Activated naive CD4-positive, alpha-beta T cell treated with anti-CD3 and anti-CD28 coated beads, Interleukin-2, amount 10 ng/mL, durations not matched to agents 7 days and 5 days (primary cell): ENCODE results near the gene HELZ.
A peak's percentile ranks its signal among the peaks of the same experiment; 100 is the strongest.

Experiments used
- CTCF ChIA-PET: fragments of 350-600 bp; sonication (Branson Sonifier 250); formaldehyde crosslinking; loops from one replicate; lab custom pipeline; 2021; ENCODE audit warnings: antibody characterized with exemption; lab: Charles Lee
- DNase-seq: peaks from one replicate; pipeline ENCODE4 v3.0.0-alpha.2; 2020
- H3K27ac Mint-ChIP-seq: one replicate; pipeline ENCODE4 v1.8.0; 2021; ENCODE audit warnings: mild to moderate bottlenecking, moderate library complexity, mixed read lengths
- H3K27me3 Mint-ChIP-seq: one replicate; pipeline ENCODE4 v1.8.0; 2021; ENCODE audit warnings: mild to moderate bottlenecking, mixed read lengths
- H3K36me3 Mint-ChIP-seq: one replicate; pipeline ENCODE4 v1.8.0; 2021; ENCODE audit warnings: mixed read lengths
- H3K4me1 Mint-ChIP-seq: one replicate; pipeline ENCODE4 v1.8.0; 2021; ENCODE audit warnings: mixed read lengths
- H3K4me3 Mint-ChIP-seq: one replicate; pipeline ENCODE4 v1.8.0; 2021; ENCODE audit warnings: mild to moderate bottlenecking, moderate library complexity, mixed read lengths
- H3K9me3 Mint-ChIP-seq: one replicate; pipeline ENCODE4 v1.8.0; 2021; ENCODE audit warnings: mixed read lengths

HELZ gene

DNA sequence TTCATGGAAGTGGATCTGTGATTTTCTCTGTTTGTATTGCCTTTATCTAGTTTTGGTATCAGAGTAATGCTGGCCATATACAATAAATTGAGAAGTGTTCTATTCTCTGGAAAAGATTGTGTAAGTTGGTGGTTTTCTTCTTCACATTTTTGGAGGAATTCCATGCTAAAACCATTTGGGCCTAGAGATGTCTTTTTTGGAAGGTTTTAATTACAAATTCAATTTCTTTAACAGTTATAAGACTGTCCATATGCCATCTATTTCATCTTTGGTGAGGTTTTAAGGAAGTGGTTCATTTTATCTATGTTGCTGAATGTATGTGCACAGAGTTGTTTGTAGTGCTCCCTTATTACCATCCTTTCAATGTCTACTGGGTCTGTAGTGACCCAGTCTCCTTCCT is 154.7 kb downstream of the HELZ start:
- Mint-ChIP-seq H3K4me3 (no peak overlapping the region), H3K27me3 (no peaks in the 10 kb centered on the region), H3K4me1 (peaks cover 3% of the 10 kb centered on the region), H3K27ac (no peak overlapping the region), H3K36me3 (peaks cover 38% of the 10 kb centered on the region), H3K9me3 (no peaks in the 10 kb centered on the region)
- CTCF ChIA-PET, result no interaction called here
- DNase-seq, result no peak

DNA sequence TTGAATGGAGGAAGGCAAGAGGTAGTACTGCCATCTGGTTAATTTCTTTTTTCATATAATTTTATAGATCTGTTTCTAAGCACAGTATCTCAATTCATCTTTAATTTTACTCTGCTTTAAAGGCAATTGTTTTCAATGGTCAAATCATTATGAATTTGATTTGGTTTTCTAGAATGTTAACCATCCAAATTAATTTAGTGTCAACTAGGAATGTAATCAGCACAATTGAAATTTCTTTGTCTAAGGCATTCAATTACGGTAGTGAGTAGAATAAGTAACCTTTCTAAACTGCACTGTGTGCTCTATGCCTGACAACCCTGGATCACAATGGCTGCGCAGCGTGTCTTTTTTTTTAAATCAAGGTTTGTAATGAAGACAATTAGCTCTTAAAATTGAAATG is 156.4 kb downstream of the HELZ start:
- H3K27ac Mint-ChIP-seq, result no peak overlapping the region
- H3K9me3 Mint-ChIP-seq, result no peaks in the 10 kb centered on the region
- H3K36me3 Mint-ChIP-seq, result peaks cover 33% of the 10 kb centered on the region
- CTCF ChIA-PET, result no interaction called here
- no peak overlapping the region for H3K4me3 Mint-ChIP-seq
- DNase-seq, result no peak
- H3K4me1 Mint-ChIP-seq, result peaks cover 2% of the 10 kb centered on the region
- no peaks in the 10 kb centered on the region for H3K27me3 Mint-ChIP-seq

DNA sequence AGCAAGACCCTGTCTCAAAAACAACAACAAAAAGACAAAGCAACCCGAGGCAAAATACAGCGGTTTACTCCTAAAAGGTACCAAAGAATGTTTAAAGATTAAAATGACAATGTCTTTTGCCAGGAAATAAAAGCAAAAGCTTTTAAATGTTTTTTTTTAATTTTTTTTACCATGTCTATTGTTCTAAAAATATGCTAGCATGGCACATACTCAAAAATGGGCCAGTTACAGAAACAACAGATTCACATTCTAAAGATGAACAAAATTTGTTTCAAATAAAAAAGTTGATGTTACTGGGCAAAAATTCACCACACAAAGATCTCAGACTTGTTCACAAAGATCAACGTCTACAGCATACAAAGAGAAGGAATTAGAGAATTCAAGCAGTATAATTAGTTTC is 159.6 kb downstream of the HELZ start:
- DNase-seq, result no peak
- H3K4me3 Mint-ChIP-seq, result no peak overlapping the region
- no peaks in the 10 kb centered on the region for H3K27me3 Mint-ChIP-seq
- H3K36me3 Mint-ChIP-seq, result peaks cover 29% of the 10 kb centered on the region
- H3K27ac Mint-ChIP-seq, result no peak overlapping the region
- CTCF ChIA-PET, result no interaction called here
- H3K4me1 Mint-ChIP-seq, result peaks cover 21% of the 10 kb centered on the region
- H3K9me3 Mint-ChIP-seq, result no peaks in the 10 kb centered on the region

DNA sequence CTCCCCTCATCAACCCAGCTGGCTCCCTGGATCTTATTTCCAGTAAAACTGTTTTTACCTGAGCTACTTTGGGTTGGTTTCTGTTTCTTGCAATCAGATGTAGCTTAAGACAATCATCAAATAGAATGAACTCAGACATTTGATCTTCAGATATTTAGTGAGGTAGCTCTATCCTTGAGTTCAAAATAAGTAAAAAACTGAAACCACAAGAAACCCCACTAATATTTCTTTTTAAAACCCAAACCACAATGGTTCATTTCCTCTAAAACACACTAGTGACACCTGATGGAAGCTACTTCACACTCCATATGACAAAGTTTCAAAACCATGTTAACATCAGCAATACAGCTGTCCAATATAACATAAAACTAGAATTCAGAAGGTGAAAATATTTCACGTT is 162.9 kb downstream of the HELZ start:
- CTCF ChIA-PET, result interaction anchor here (1.0 to 1.8 kb wide), 4 partner anchors 11 to 354 kb away, joined by 3 to 5 read pairs (median 4); no protein-coding TSS in a partner anchor
- Mint-ChIP-seq H3K9me3 (no peaks in the 10 kb centered on the region), H3K4me1 (peaks cover 21% of the 10 kb centered on the region), H3K4me3 (no peak overlapping the region), H3K27ac (peak overlapping the region; percentile 76), H3K36me3 (peaks cover 29% of the 10 kb centered on the region), H3K27me3 (no peaks in the 10 kb centered on the region)
- DNase-seq, result no peak

DNA sequence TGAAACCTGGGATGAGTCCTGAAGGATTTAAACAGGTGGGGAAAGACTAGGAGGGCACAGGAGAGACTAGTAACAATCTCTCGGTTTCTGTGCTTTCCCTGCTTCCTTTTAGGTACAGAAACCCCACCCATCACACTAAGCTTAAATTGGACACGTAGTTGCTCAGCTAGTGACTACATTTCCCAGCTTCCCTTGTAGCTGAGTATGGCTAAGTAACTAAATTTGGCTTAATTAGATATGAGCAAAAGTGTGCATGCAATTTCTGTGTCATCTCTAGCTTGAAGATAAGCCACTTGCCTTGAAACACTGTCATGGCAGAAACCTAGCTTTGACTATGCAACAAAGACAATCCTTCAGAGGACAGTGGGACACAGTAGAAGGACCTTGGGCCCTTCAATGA is 164.2 kb downstream of the HELZ start:
- H3K27me3 Mint-ChIP-seq, result no peaks in the 10 kb centered on the region
- no peak overlapping the region for H3K4me3 Mint-ChIP-seq
- peaks cover 29% of the 10 kb centered on the region for H3K36me3 Mint-ChIP-seq
- no peak overlapping the region for H3K27ac Mint-ChIP-seq
- H3K9me3 Mint-ChIP-seq, result no peaks in the 10 kb centered on the region
- CTCF ChIA-PET, result interaction anchor here (1.8 kb wide), 1 partner anchor 353 kb away, joined by 4 read pairs; no protein-coding TSS in a partner anchor
- peaks cover 21% of the 10 kb centered on the region for H3K4me1 Mint-ChIP-seq
- no peak for DNase-seq

GRCh38 chr17:67079491-67079890 is 165.5 kb downstream of the HELZ start:
- CTCF ChIA-PET, result no interaction called here
- H3K4me3 Mint-ChIP-seq, result no peak overlapping the region
- peaks cover 21% of the 10 kb centered on the region for H3K4me1 Mint-ChIP-seq
- H3K27ac Mint-ChIP-seq, result no peak overlapping the region
- DNase-seq, result no peak
- H3K9me3 Mint-ChIP-seq, result no peaks in the 10 kb centered on the region
- no peaks in the 10 kb centered on the region for H3K27me3 Mint-ChIP-seq
- H3K36me3 Mint-ChIP-seq, result peaks cover 30% of the 10 kb centered on the region

GRCh38 chr17:67078292-67078691 is 166.7 kb downstream of the HELZ start:
- peaks cover 31% of the 10 kb centered on the region for H3K36me3 Mint-ChIP-seq

GRCh38 chr17:67076290-67076689 is 168.7 kb downstream of the HELZ start:
- CTCF ChIA-PET, result no interaction called here
- peaks cover 38% of the 10 kb centered on the region for H3K36me3 Mint-ChIP-seq
- no peaks in the 10 kb centered on the region for H3K9me3 Mint-ChIP-seq
- H3K4me1 Mint-ChIP-seq, result peaks cover 6% of the 10 kb centered on the region
- no peak for DNase-seq
- no peaks in the 10 kb centered on the region for H3K27me3 Mint-ChIP-seq
- no peak overlapping the region for H3K4me3 Mint-ChIP-seq
- no peak overlapping the region for H3K27ac Mint-ChIP-seq

More at GRCh38 chr17:67078292-67078691, 166.7 kb downstream of the HELZ start:
- peaks cover 16% of the 10 kb centered on the region for H3K4me1 Mint-ChIP-seq
- H3K4me3 Mint-ChIP-seq, result no peak overlapping the region
- CTCF ChIA-PET, result no interaction called here
- no peak for DNase-seq
- no peak overlapping the region for H3K27ac Mint-ChIP-seq
- H3K27me3 Mint-ChIP-seq, result no peaks in the 10 kb centered on the region
- H3K9me3 Mint-ChIP-seq, result no peaks in the 10 kb centered on the region

DNA sequence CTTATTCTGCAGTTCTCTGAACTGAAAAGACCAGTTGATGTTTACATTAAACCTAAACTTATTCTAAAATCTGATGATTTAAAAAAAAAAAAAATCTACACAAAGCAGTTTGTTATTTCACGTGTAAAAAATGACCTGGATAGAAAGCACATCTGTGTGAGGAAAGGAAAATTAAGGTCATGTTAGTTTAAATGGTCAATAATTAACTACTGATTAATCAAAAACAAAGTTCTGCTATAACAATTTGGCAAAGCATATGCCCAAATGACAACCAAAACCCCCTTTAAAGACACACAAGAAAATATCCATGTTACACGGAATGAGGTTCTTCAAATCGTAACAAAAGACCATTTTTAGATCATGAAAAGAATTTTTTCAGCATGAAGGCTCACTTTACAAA is 170.2 kb downstream of the HELZ start:
- Mint-ChIP-seq H3K4me3 (no peak overlapping the region), H3K4me1 (no peaks in the 10 kb centered on the region), H3K9me3 (no peaks in the 10 kb centered on the region), H3K36me3 (peaks cover 34% of the 10 kb centered on the region), H3K27me3 (no peaks in the 10 kb centered on the region), H3K27ac (no peak overlapping the region)
- no peak for DNase-seq
- CTCF ChIA-PET, result interaction anchor here (0.6 kb wide), 1 partner anchor 297 kb away, joined by 3 read pairs; no protein-coding TSS in a partner anchor

DNA sequence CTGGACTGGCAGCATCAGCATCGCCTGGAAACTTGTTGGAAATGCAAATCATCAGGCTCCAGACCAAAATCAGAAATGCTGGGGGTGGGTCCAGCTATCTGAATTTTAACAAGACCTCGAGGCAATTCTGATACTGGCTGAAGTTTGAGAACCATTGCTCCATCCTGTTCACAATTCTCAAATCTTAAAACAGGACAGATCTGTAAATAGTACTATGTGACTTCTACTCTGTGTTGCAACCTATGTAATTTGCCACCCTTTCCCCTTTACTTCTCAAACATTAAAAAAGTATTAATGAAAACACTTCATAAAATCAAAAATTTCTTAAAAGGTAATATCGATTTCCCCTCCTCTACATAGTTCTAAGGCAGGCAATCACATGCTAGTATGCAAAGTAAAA is 172.1 kb downstream of the HELZ start:
- Mint-ChIP-seq H3K4me1 (no peaks in the 10 kb centered on the region), H3K27me3 (no peaks in the 10 kb centered on the region), H3K4me3 (no peak overlapping the region), H3K9me3 (no peaks in the 10 kb centered on the region), H3K36me3 (peaks cover 28% of the 10 kb centered on the region), H3K27ac (no peak overlapping the region)
- DNase-seq, result no peak
- CTCF ChIA-PET, result no interaction called here

- CTCF ChIA-PET, result no interaction called here
- Mint-ChIP-seq H3K9me3 (no peaks in the 10 kb centered on the region), H3K27ac (no peak overlapping the region), H3K27me3 (no peaks in the 10 kb centered on the region), H3K4me3 (no peak overlapping the region), H3K36me3 (peaks cover 24% of the 10 kb centered on the region), H3K4me1 (no peaks in the 10 kb centered on the region)
- DNase-seq, result no peak
Measured at GRCh38 chr17:67071595-67071994, 173.4 kb downstream of the HELZ start.

DNA sequence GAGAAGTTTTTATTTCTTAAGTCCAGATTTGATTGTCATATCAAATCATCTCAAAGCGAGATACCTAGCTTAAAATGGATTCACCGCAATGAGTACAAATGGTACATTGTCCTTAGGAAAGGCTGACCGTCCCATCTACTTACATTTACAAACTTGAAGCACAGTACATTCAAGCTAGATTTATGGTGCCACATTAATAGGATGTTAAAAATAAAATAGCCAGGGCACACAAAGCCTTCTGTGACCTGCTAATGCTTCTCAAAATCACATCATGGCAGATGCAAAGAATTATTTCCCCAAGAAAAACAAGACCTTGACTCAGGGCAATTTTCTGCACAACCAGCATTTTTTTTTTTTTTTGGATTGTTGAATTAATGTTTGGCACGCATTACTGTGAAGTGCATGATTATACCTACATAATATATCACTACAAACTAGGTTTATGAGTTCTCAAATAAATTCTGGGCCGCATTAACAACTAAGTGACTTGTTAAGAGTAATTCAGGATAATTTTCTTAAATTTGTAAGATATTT is 175.3 kb downstream of the HELZ start:
- no peak overlapping the region for H3K4me3 Mint-ChIP-seq
- no peaks in the 10 kb centered on the region for H3K9me3 Mint-ChIP-seq
- CTCF ChIA-PET, result no interaction called here
- DNase-seq, result no peak
- no peaks in the 10 kb centered on the region for H3K27me3 Mint-ChIP-seq
- H3K27ac Mint-ChIP-seq, result no peak overlapping the region
- peaks cover 15% of the 10 kb centered on the region for H3K36me3 Mint-ChIP-seq
- no peaks in the 10 kb centered on the region for H3K4me1 Mint-ChIP-seq

DNA sequence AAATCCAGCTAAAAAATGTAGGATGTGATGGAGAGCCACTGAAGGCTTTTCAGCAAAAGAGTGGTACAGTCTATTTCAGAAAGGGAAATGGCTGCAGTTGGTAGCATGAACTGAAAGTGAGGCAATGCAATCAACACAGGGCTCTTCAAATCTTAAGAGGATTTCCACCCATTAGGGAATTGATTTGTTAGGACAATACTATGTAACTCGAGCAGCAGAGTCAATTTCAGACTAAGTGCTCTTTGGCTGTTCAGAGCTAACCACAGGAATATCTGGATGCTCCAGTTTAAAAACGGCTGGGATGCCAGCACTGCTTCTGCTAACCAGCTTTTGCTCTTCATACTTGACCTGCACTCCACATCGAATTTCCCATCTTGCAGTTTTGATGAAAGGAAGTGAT is 176.0 kb downstream of the HELZ start:
- Mint-ChIP-seq H3K4me1 (no peaks in the 10 kb centered on the region), H3K4me3 (no peak overlapping the region), H3K36me3 (peaks cover 15% of the 10 kb centered on the region), H3K27ac (no peak overlapping the region), H3K9me3 (no peaks in the 10 kb centered on the region), H3K27me3 (no peaks in the 10 kb centered on the region)
- DNase-seq, result no peak
- CTCF ChIA-PET, result interaction anchor here (0.7 kb wide), 1 partner anchor 9 kb away, joined by 3 read pairs; no protein-coding TSS in a partner anchor

DNA sequence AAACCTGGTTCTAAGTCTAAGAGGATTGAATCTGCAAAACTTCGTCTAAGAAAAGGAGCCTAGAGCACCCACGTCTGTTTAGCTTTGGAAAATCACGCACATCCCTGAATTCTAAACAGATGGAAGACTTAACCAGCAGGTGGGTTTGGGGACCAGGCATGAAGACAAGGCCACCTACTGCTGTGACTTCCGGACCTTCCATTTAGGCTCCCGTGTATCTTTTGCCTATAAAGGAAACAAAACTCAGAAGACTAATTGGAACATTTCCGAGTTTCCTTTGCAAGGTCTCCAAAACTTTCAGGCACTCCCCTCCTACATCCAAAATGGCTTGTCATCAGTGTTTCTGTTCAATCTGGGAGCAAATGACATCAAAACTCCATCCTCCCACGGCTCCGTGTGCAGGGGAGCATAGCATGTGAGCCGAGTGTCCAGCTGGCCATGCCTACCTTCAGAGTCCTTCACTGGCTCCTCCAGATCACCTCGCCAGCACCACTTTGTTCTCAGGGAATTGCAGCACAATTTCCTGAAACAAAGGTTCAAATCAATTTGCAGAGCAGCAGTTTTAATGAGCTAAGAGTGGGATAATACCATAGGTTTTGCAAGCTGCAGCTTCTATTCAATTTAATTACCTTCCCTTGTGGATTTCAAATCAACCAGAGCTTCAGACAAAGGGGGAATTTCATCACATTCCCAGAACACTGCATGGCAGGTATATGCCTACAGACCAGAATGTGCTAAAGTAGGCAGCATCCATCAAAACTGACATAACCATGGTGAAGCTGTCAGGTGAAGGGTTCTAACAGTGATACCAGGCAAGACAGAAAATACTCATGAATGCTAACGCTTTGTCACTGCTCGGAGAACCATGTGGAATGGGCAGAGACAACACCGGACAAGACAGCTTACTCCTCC is 177.2 kb downstream of the HELZ start:
- DNase-seq, result no peak
- H3K9me3 Mint-ChIP-seq, result no peaks in the 10 kb centered on the region
- H3K4me1 Mint-ChIP-seq, result no peaks in the 10 kb centered on the region
- H3K36me3 Mint-ChIP-seq, result peaks cover 7% of the 10 kb centered on the region
- CTCF ChIA-PET, result no interaction called here
- H3K27me3 Mint-ChIP-seq, result no peaks in the 10 kb centered on the region
- no peak overlapping the region for H3K4me3 Mint-ChIP-seq
- H3K27ac Mint-ChIP-seq, result no peak overlapping the region

DNA sequence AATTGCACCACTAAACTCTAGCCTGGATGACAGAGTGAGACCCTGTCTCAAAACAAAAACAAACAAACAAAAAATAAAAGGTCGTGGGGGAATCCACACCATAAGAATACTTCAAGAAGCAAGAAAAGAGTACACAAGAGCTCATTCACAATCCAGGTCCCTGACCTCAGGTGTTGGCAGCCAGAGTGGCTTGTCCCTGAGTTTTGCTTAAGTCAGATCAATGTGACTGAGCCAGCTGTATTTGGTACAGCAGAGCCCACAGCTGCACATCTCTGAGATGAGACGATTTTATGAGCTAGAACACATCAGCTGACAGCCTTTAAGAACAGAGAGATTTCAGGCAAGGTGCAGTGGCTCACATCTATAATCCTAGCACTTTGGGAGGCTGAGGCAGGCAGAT is 178.3 kb downstream of the HELZ start:
- H3K4me3 Mint-ChIP-seq, result no peak overlapping the region
- CTCF ChIA-PET, result no interaction called here
- H3K4me1 Mint-ChIP-seq, result no peaks in the 10 kb centered on the region
- DNase-seq, result no peak
- no peak overlapping the region for H3K27ac Mint-ChIP-seq
- H3K36me3 Mint-ChIP-seq, result peaks cover 3% of the 10 kb centered on the region
- no peaks in the 10 kb centered on the region for H3K27me3 Mint-ChIP-seq
- no peaks in the 10 kb centered on the region for H3K9me3 Mint-ChIP-seq
